ENCODE results near the gene DST. TPM values are rescaled to one million over a fixed set of nuclear protein-coding genes. Genes with fewer than 3 reads are reported as not detected.

The DST gene
- polyA plus RNA-seq, 1 of the 3 experiments (the other 2 are of a cell fraction): 64.3 TPM

- ChIA-PET CTCF (interaction anchor here (0.6 to 6.6 kb wide), 34 partner anchors 8 to 249 kb away, joined by 3 to 85 read pairs (median 5); no protein-coding TSS in a partner anchor), POLR2A (no interaction called here)
- 3% methylated on average over 2 of the region's 2 CpGs for WGBS (ENCODE audit: low lambda C conversion rate)
- Histone ChIP-seq H3K27ac (ENCODE audit: low read depth in 2 of 2, low read length in 1 of 2) (0 out of 4 replicates have a peak overlapping the region, but pooled peaks of 1 of the 2 experiments have one; percentile 23), H3K4me1 (ENCODE audit: control insufficient read depth in 1 of 2, insufficient read depth in 2 of 2, low read depth in 1 of 2, low read length in 1 of 2) (peaks cover 0 to 6% of the 10 kb centered on the region in 2 experiments; a peak in 2 of 4 replicates), H3K27me3 (ENCODE audit: insufficient read depth) (no peaks in the 10 kb centered on the region), H4K20me1 (ENCODE audit: insufficient read depth) (no peaks in the 10 kb centered on the region), H3K4me3 (ENCODE audit: low read depth in 2 of 2, low read length in 1 of 2) (no peak overlapping the region), H3K4me2 (no peak overlapping the region), H3K9me2 (no peaks in the 10 kb centered on the region), H3F3A (replicated peaks; ENCODE audit: insufficient read depth) (peaks cover 8% of the 10 kb centered on the region), H3K9me3 (no peaks in the 10 kb centered on the region), H3K9ac (no peak overlapping the region), H3K36me3 (replicated peaks in 1 of 2; ENCODE audit: control insufficient read depth in 1 of 2, insufficient read depth in 2 of 2, low read length in 1 of 2) (peaks cover 62 to 68% of the 10 kb centered on the region in 2 experiments), H2AFZ (ENCODE audit: low read depth) (no peak overlapping the region), H3K79me2 (ENCODE audit: insufficient read depth) (peaks cover 12% of the 10 kb centered on the region)
- TF ChIP-seq RAD21 (IDR thresholded peaks at IDR 0.05; ENCODE audit: low read length) (peak; percentile 86), SMC3 (IDR thresholded peaks at IDR 0.05; ENCODE audit: low read depth, low read length) (peak; percentile 77), FOSL2 (IDR thresholded peaks at IDR 0.05; ENCODE audit: borderline replicate concordance, low read depth) (no peak), CTCF (IDR thresholded peaks at IDR 0.05) (peak; percentile 76)
- DNase-seq: peak; percentile 43
These were observed 5.0 kb downstream of the DST start for GRCh38 chr6:56637640-56638039.

GRCh38 chr6:56628105-56628504, 14.6 kb downstream of the DST start:
- H3K4me3 ChIP-seq (ENCODE audit: low read depth in 2 of 2, low read length in 1 of 2): no peak overlapping the region
- CTCF ChIA-PET: interaction anchor here (2.9 kb wide), 1 partner anchor 223 kb away, joined by 14 read pairs; no protein-coding TSS in a partner anchor
- POLR2A ChIA-PET: no interaction called here
- no peaks in the 10 kb centered on the region for H3K9me3 ChIP-seq
- H2AFZ ChIP-seq (ENCODE audit: low read depth): no peak overlapping the region
- H3K79me2 ChIP-seq (ENCODE audit: insufficient read depth): peaks cover 6% of the 10 kb centered on the region; the same call in 1 of the 2 replicates
- no peaks in the 10 kb centered on the region for H3K9me2 ChIP-seq
- TF ChIP-seq ELF1 (IDR thresholded peaks at IDR 0.05): no peak
- no peak for TF ChIP-seq RXRA (IDR thresholded peaks at IDR 0.05; ENCODE audit: borderline replicate concordance, low read depth)
- TF ChIP-seq RFX5 (IDR thresholded peaks at IDR 0.05; ENCODE audit: low read length): no peak
- no peak for TF ChIP-seq NFIC (IDR thresholded peaks at IDR 0.05; ENCODE audit: borderline replicate concordance)
- TF ChIP-seq EZH2phosphoT487 (IDR thresholded peaks at IDR 0.05; ENCODE audit: borderline replicate concordance, low read depth): no peak
- 97% methylated on average over 5 of the region's 5 CpGs for WGBS (ENCODE audit: low lambda C conversion rate)
- H3K27me3 ChIP-seq (ENCODE audit: insufficient read depth): no peaks in the 10 kb centered on the region
- no peaks in the 10 kb centered on the region for H3K4me1 ChIP-seq (ENCODE audit: control insufficient read depth in 1 of 2, insufficient read depth in 2 of 2, low read depth in 1 of 2, low read length in 1 of 2)
- H3K9ac ChIP-seq: no peak overlapping the region
- no peaks in the 10 kb centered on the region for H4K20me1 ChIP-seq (ENCODE audit: insufficient read depth)
- peaks cover 29% of the 10 kb centered on the region for H3F3A ChIP-seq (replicated peaks; ENCODE audit: insufficient read depth)
- no peak overlapping the region for H3K27ac ChIP-seq (ENCODE audit: low read depth in 2 of 2, low read length in 1 of 2)
- H3K36me3 ChIP-seq (replicated peaks in 1 of 2; ENCODE audit: control insufficient read depth in 1 of 2, insufficient read depth in 2 of 2, low read length in 1 of 2): peaks cover 93 to 95% of the 10 kb centered on the region in 2 experiments
- no peak overlapping the region for H3K4me2 ChIP-seq
- DNase-seq: no peak

GRCh38 chr6:56625356-56625755, 17.3 kb downstream of the DST start:
- DNase-seq: no peak
- Histone ChIP-seq H3F3A (replicated peaks; ENCODE audit: insufficient read depth) (peaks cover 29% of the 10 kb centered on the region), H2AFZ (ENCODE audit: low read depth) (no peak overlapping the region), H3K36me3 (replicated peaks in 1 of 2; ENCODE audit: control insufficient read depth in 1 of 2, insufficient read depth in 2 of 2, low read length in 1 of 2) (peaks cover 94 to 100% of the 10 kb centered on the region in 2 experiments), H3K9me3 (no peaks in the 10 kb centered on the region), H3K27me3 (ENCODE audit: insufficient read depth) (no peaks in the 10 kb centered on the region), H4K20me1 (ENCODE audit: insufficient read depth) (no peaks in the 10 kb centered on the region), H3K9ac (no peak overlapping the region), H3K4me1 (ENCODE audit: control insufficient read depth in 1 of 2, insufficient read depth in 2 of 2, low read depth in 1 of 2, low read length in 1 of 2) (no peaks in the 10 kb centered on the region), H3K9me2 (no peaks in the 10 kb centered on the region), H3K4me3 (ENCODE audit: low read depth in 2 of 2, low read length in 1 of 2) (no peak overlapping the region), H3K27ac (ENCODE audit: low read depth in 2 of 2, low read length in 1 of 2) (no peak overlapping the region), H3K4me2 (no peak overlapping the region), H3K79me2 (ENCODE audit: insufficient read depth) (no peaks in the 10 kb centered on the region)
- POLR2A ChIA-PET: no interaction called here
- TF ChIP-seq FOXJ3 (CRISPR knock-in tag; IDR thresholded peaks at IDR 0.05): no peak
- TF ChIP-seq YY1 (IDR thresholded peaks at IDR 0.05; ENCODE audit: low read depth): no peak
- no peak for TF ChIP-seq USF1 (IDR thresholded peaks at IDR 0.05; ENCODE audit: borderline replicate concordance, low read depth)
- TF ChIP-seq MAX (IDR thresholded peaks at IDR 0.05; ENCODE audit: low read depth): no peak
- TF ChIP-seq NRF1 (IDR thresholded peaks at IDR 0.05; ENCODE audit: low read depth, low read length): no peak
- WGBS (ENCODE audit: low lambda C conversion rate): 80% methylated on average over 6 of the region's 6 CpGs
- CTCF ChIA-PET: interaction anchor here (1.0 to 5.1 kb wide), 4 partner anchors 11 to 226 kb away, joined by 3 to 26 read pairs (median 9); no protein-coding TSS in a partner anchor

Data from SK-N-SH (cell line).